SK-N-SH treated with all-trans-retinoic acid at 6 μM for 48 hours (cell line): ENCODE results near the gene IGFBP1.

Experiments used
- CREB5 ChIP-seq: fragments of 250-450 bp; sonication (Bioruptor Pico); IDR thresholded peaks from 2 replicates; pipeline ENCODE4 v1.5.1; 2020; ENCODE audit warnings: low read depth, mild to moderate bottlenecking, moderate library complexity
- ESRRG ChIP-seq: fragments of 250-450 bp; sonication (Bioruptor Pico); IDR thresholded peaks from 2 replicates; pipeline ENCODE4 v1.6.1; 2021; ENCODE audit warnings: mild to moderate bottlenecking
- OSR1 ChIP-seq: fragments of 250-450 bp; sonication (Bioruptor Pico); IDR thresholded peaks from 2 replicates; pipeline ENCODE4 v1.8.0; 2022; ENCODE audit warnings: moderate library complexity, mild to moderate bottlenecking, inconsistent platforms
- ZNF565 ChIP-seq: fragments of 450-650 bp; formaldehyde crosslinking; conservative IDR thresholded peaks from 2 replicates; pipeline ENCODE4 v1.5.0; 2020; ENCODE audit warnings: low read depth, mild to moderate bottlenecking, moderate library complexity
- ZNF70 ChIP-seq: fragments of 450-650 bp; formaldehyde crosslinking; IDR thresholded peaks from 2 replicates; pipeline ENCODE4 v1.5.0; 2020; ENCODE audit warnings: mild to moderate bottlenecking, moderate library complexity
- TF ChIP-seq, protein P1 (sequence below): fragments of 250-450 bp; sonication (Bioruptor Pico); IDR thresholded peaks from 2 replicates; pipeline ENCODE4 v1.5.1; 2021; ENCODE audit warnings: mild to moderate bottlenecking, moderate library complexity

DNA sequence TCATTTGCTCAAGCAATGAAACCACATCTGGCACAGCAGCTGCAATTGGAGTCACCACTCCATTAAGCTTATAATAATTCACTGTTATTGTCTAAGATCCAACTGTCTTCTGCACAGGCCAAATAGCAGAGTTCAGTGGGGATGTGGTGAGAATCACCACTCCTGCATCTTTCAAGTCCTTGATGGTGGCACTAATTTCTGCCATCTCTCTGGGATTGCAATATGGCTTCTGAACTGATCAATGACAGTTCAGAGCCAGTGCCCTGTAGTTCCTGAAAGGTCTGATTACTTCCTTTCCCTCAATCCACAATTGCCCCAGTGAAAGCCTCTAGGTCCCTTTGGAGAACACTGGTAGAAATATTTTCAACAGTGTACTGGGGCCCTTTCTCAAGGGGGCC lies 6.4 kb downstream of the IGFBP1 start:
- TF ChIP-seq CREB5 (CRISPR knock-in tag): no peak
- TF ChIP-seq ZNF70 (CRISPR knock-in tag): no peak
- no peak for TF ChIP-seq ZNF565 (CRISPR knock-in tag)
- no peak for TF ChIP-seq ESRRG (CRISPR knock-in tag)
- TF ChIP-seq OSR1 (CRISPR knock-in tag): no peak
- TF ChIP-seq, protein P1, sequence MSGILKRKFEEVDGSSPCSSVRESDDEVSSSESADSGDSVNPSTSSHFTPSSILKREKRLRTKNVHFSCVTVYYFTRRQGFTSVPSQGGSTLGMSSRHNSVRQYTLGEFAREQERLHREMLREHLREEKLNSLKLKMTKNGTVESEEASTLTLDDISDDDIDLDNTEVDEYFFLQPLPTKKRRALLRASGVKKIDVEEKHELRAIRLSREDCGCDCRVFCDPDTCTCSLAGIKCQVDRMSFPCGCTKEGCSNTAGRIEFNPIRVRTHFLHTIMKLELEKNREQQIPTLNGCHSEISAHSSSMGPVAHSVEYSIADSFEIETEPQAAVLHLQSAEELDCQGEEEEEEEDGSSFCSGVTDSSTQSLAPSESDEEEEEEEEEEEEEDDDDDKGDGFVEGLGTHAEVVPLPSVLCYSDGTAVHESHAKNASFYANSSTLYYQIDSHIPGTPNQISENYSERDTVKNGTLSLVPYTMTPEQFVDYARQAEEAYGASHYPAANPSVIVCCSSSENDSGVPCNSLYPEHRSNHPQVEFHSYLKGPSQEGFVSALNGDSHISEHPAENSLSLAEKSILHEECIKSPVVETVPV: no peak
